ENCODE results near the gene CLASRP.

Gene CLASRP

GRCh38 chr19:45114116-45114515 lies 75.3 kb downstream of the CLASRP start:
- H3K36me3 ChIP-seq (ENCODE audit: low read length): no peaks in the 10 kb centered on the region
- no peak overlapping the region for H3K4me2 ChIP-seq (ENCODE audit: low read depth, low read length, poor library complexity, severe bottlenecking)
- no peak overlapping the region for H3K4me3 ChIP-seq (ENCODE audit: insufficient read depth, low read length, poor library complexity, severe bottlenecking)
- H3K27me3 ChIP-seq (ENCODE audit: low read length): no peaks in the 10 kb centered on the region
- H2AFZ ChIP-seq (ENCODE audit: low read depth, low read length, severe bottlenecking): no peak overlapping the region
- H3F3A ChIP-seq (ENCODE audit: insufficient read depth): 0 out of 2 replicates have a peak, but pooled peaks cover 7% of the 10 kb centered on the region
- no peak overlapping the region for H3K9ac ChIP-seq (ENCODE audit: low read length)
- H3K9me3 ChIP-seq (ENCODE audit: insufficient read depth, low read length): no peaks in the 10 kb centered on the region
- H3K27ac ChIP-seq (ENCODE audit: low read depth, low read length): no peak overlapping the region
- H4K20me1 ChIP-seq (ENCODE audit: low read depth, low read length): peaks cover under 1% of the 10 kb centered on the region; the same call in 1 of the 2 replicates
- TF ChIP-seq EZH2phosphoT487 (conservative IDR thresholded peaks at IDR 0.05; ENCODE audit: low read length) (no peak), CTCF (IDR thresholded peaks at IDR 0.05; ENCODE audit: insufficient read depth, low read length, poor library complexity, severe bottlenecking) (no peak)
- no peaks in the 10 kb centered on the region for H3K9me2 ChIP-seq (replicated peaks; ENCODE audit: insufficient read depth, low read length)
- H3K79me2 ChIP-seq (ENCODE audit: insufficient read depth, low read length): peaks cover 59% of the 10 kb centered on the region

GRCh38 chr19:45115809-45116615 lies 77.2 kb downstream of the CLASRP start:
- Histone ChIP-seq H3K4me2 (ENCODE audit: low read depth, low read length, poor library complexity, severe bottlenecking) (no peak overlapping the region), H3K27me3 (ENCODE audit: low read length) (no peaks in the 10 kb centered on the region), H4K20me1 (ENCODE audit: low read depth, low read length) (peaks cover 7% of the 10 kb centered on the region), H3K4me3 (ENCODE audit: insufficient read depth, low read length, poor library complexity, severe bottlenecking) (no peak overlapping the region), H3F3A (ENCODE audit: insufficient read depth) (0 out of 2 replicates have a peak, but pooled peaks cover 7% of the 10 kb centered on the region), H2AFZ (ENCODE audit: low read depth, low read length, severe bottlenecking) (no peak overlapping the region), H3K9me2 (replicated peaks; ENCODE audit: insufficient read depth, low read length) (no peaks in the 10 kb centered on the region), H3K79me2 (ENCODE audit: insufficient read depth, low read length) (peaks cover 53% of the 10 kb centered on the region; the same call in 1 of the 2 replicates), H3K9me3 (ENCODE audit: insufficient read depth, low read length) (no peaks in the 10 kb centered on the region), H3K27ac (ENCODE audit: low read depth, low read length) (no peak overlapping the region), H3K36me3 (ENCODE audit: low read length) (no peaks in the 10 kb centered on the region), H3K9ac (ENCODE audit: low read length) (no peak overlapping the region)
- TF ChIP-seq CTCF (IDR thresholded peaks at IDR 0.05; ENCODE audit: insufficient read depth, low read length, poor library complexity, severe bottlenecking) (no peak), EZH2phosphoT487 (conservative IDR thresholded peaks at IDR 0.05; ENCODE audit: low read length) (no peak)

- no peak overlapping the region for H3K4me3 ChIP-seq (ENCODE audit: insufficient read depth, low read length, poor library complexity, severe bottlenecking)
- H2AFZ ChIP-seq (ENCODE audit: low read depth, low read length, severe bottlenecking): no peak overlapping the region
- TF ChIP-seq CTCF (IDR thresholded peaks at IDR 0.05; ENCODE audit: insufficient read depth, low read length, poor library complexity, severe bottlenecking) (no peak), EZH2phosphoT487 (conservative IDR thresholded peaks at IDR 0.05; ENCODE audit: low read length) (no peak)
- H3K27ac ChIP-seq (ENCODE audit: low read depth, low read length): no peak overlapping the region; the same call in 1 of the 2 replicates
- H3K9me2 ChIP-seq (replicated peaks; ENCODE audit: insufficient read depth, low read length): no peaks in the 10 kb centered on the region
- no peak overlapping the region for H3K9ac ChIP-seq (ENCODE audit: low read length)
- H3K9me3 ChIP-seq (ENCODE audit: insufficient read depth, low read length): no peaks in the 10 kb centered on the region
- peaks cover 50% of the 10 kb centered on the region; the same call in 1 of the 2 replicates for H3K79me2 ChIP-seq (ENCODE audit: insufficient read depth, low read length)
- 0 out of 2 replicates have a peak, but pooled peaks cover 7% of the 10 kb centered on the region for H3F3A ChIP-seq (ENCODE audit: insufficient read depth)
- H4K20me1 ChIP-seq (ENCODE audit: low read depth, low read length): peaks cover 7% of the 10 kb centered on the region
- no peaks in the 10 kb centered on the region for H3K36me3 ChIP-seq (ENCODE audit: low read length)
- H3K27me3 ChIP-seq (ENCODE audit: low read length): no peaks in the 10 kb centered on the region
- H3K4me2 ChIP-seq (ENCODE audit: low read depth, low read length, poor library complexity, severe bottlenecking): no peak overlapping the region
Observed at GRCh38 chr19:45117167-45117594, 78.3 kb downstream of the CLASRP start.

Measured in SU-DHL-6 (cell line).